Stimulated activated CD4-positive, alpha-beta T cell treated with anti-CD3 and anti-CD28 coated beads, Interleukin-4, amount 100 ng/mL, for 48 hours (primary cell): Measurements from ENCODE around the gene ZMYM5.
"Not testable (repeated sequence)": the region's sequence is repeated elsewhere in the genome, so short reads cannot be mapped to it uniquely, and the experiment has no call there.

ENCODE experiments used
- DNase-seq, 2 donors: peaks; one replicate each; pipeline ENCODE4 v3.0.0-alpha.2; 2020; ENCODE audit warnings: low read depth in 2 of 2

ZMYM5 gene

GRCh38 chr13:19863323-19864023 is at the start of gene ZMYM5:
Gene ZMYM5 (minus strand): TSS chr13:19863649. CDS start chr13:19852180, 11,469 bp downstream.
- DNase-seq, result peak; percentile 92 to 96

GRCh38 chr13:19910336-19911072 is 47.1 kb upstream of the ZMYM5 start:
- no peak for DNase-seq

- DNase-seq, result no peak
Measured at GRCh38 chr13:19908350-19908986, 45.0 kb upstream of the ZMYM5 start.

GRCh38 chr13:19905487-19906195 is 42.2 kb upstream of the ZMYM5 start:
- DNase-seq, result not testable (repeated sequence)

- DNase-seq, result no peak
Measured at GRCh38 chr13:19890030-19890429, 26.6 kb upstream of the ZMYM5 start.

GRCh38 chr13:19888799-19889198 is 25.4 kb upstream of the ZMYM5 start:
- no peak for DNase-seq

- no peak for DNase-seq
Measured at GRCh38 chr13:19882231-19882630, 18.8 kb upstream of the ZMYM5 start.

- DNase-seq, result no peak
Measured at GRCh38 chr13:19881641-19882040, 18.2 kb upstream of the ZMYM5 start.

- peak; percentile 59 to 60 for DNase-seq
Measured at GRCh38 chr13:19864746-19865309, 1.4 kb upstream of the ZMYM5 start.

GRCh38 chr13:19864024-19864745 is 736 bp upstream of the ZMYM5 start:
- peak; percentile 54 to 55 for DNase-seq

- DNase-seq, result peak; percentile 28 to 33
Measured at GRCh38 chr13:19862481-19863313, 752 bp downstream of the ZMYM5 start.

- DNase-seq, result no peak
Measured at GRCh38 chr13:19861762-19862161, 1.7 kb downstream of the ZMYM5 start.

GRCh38 chr13:19860884-19861655 is 2.4 kb downstream of the ZMYM5 start:
- DNase-seq, result no peak

GRCh38 chr13:19857637-19858036 is 5.8 kb downstream of the ZMYM5 start:
- not testable (repeated sequence) for DNase-seq

GRCh38 chr13:19852766-19853165 is 10.7 kb downstream of the ZMYM5 start:
- no peak for DNase-seq

- DNase-seq, result no peak
Measured at GRCh38 chr13:19845758-19846157, 17.7 kb downstream of the ZMYM5 start.

- no peak for DNase-seq
Measured at GRCh38 chr13:19838865-19839275, 24.6 kb downstream of the ZMYM5 start.

GRCh38 chr13:19836472-19836871 is 27.0 kb downstream of the ZMYM5 start:
- DNase-seq, result no peak

GRCh38 chr13:19834704-19835103 is 28.7 kb downstream of the ZMYM5 start:
- no peak for DNase-seq
